GM12874 (cell line): ENCODE results near the gene CENPB.

Experiments
- CTCF ChIP-seq: IDR thresholded peaks from 2 replicates; pipeline ENCODE4 v1.5.1; 2011; ENCODE audit warnings: low read depth, mild to moderate bottlenecking, control low read depth, low read length, moderate library complexity; ENCODE audit not compliant: insufficient read depth

CENPB gene

DNA sequence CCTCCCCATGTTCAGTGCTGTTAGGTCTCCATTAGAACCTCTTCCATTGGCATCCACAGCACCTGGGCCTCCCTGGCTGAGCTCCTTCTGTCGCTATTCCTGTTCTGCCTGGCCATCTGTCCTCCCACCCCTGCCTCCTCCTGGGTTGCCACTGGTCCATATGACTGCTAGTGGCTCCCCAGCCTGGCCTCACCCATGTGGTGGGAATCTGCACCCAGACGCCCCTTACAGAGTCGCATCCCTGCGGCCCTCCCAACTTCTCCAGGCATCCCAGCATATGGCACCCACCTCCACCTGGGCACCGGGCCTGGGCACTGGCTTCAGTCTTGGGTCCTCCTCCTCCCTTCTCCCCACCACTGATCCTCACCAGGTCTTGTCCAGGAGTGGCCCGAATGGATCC, 17.3 kb upstream of the CENPB start:
- no peak for TF ChIP-seq CTCF

- TF ChIP-seq CTCF = no peak
Observed at GRCh38 chr20:3803289-3803688, 16.7 kb upstream of the CENPB start.

- no peak for TF ChIP-seq CTCF
Observed at GRCh38 chr20:3802524-3803239, 16.1 kb upstream of the CENPB start.

DNA sequence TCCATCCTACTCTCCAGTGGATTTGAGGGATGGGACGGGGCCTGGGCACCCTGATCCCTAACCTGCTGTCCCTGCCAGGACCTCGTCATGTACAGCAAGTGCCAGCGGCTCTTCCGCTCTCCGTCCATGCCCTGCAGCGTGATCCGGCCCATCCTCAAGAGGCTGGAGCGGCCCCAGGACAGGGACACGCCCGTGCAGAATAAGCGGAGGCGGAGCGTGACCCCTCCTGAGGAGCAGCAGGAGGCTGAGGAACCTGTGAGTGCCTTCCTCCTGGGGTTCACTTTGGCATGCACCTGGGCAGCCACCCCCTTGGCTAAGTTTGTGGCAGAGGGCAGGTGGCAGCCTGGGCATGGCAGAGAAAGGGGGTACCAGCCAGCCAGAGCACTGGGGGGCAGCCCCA, 15.3 kb upstream of the CENPB start:
- no peak for TF ChIP-seq CTCF

DNA sequence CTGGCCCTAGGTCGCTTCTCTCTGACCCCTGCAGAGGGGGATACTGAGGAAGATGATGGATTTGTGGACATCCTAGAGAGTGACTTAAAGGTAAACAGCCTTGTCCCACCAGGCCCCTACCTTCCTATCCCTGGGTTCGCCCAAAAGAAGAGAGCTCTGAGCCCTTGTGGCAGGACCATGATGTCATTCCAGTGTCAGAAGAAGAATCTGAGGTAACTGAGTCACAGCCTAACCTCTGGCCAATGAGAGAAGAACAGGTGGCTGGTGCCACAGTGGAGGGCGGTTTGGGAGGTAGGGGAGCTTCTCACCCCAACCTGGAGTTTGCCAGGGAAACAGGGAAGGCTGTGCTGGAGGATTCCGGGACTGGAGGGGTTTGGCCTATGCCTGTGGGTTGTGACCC, 14.8 kb upstream of the CENPB start:
- no peak for TF ChIP-seq CTCF

GRCh38 chr20:3800878-3801260, 14.3 kb upstream of the CENPB start:
- TF ChIP-seq CTCF = no peak

GRCh38 chr20:3800256-3800877, 13.8 kb upstream of the CENPB start:
- TF ChIP-seq CTCF = no peak
